Motor neuron (in vitro differentiated cells): ENCODE data around the gene NEDD9. TPM values are rescaled to one million over a fixed set of nuclear protein-coding genes. Genes with fewer than 3 reads are reported as not detected.
A peak's percentile ranks its signal among the peaks of the same experiment; 100 is the strongest.

Experiments
- ATAC-seq, 8 experiments: fragments of 200-7000 bp; cut with Tn5 transposase; replicated peaks in 6 of 8; 2 replicates each; pipeline ENCODE4 v1.8.0; 2021; ENCODE audit warnings: mild to moderate bottlenecking in 8 of 8, moderate library complexity in 8 of 8
- H3K27ac ChIP-seq, 2 donors: fragments of 250-450 bp; sonication (Bioruptor Pico); 2 replicates each; pipeline ENCODE4 v1.9.0; 2021; ENCODE audit warnings: antibody characterized with exemption in 2 of 2, mild to moderate bottlenecking in 2 of 2, moderate library complexity in 1 of 2
- H3K4me1 ChIP-seq, 2 donors: fragments of 250-450 bp; sonication (Bioruptor Pico); replicated peaks in 1 of 2; 2 replicates each; pipeline ENCODE4 v1.6.1; 2021; ENCODE audit warnings: antibody characterized with exemption in 2 of 2, mild to moderate bottlenecking in 2 of 2, moderate library complexity in 1 of 2
- H3K4me3 ChIP-seq, 5 donors: fragments of 250-450 bp; sonication (Bioruptor Pico); 2 replicates each; pipeline ENCODE4 v1.9.0; 2021; ENCODE audit warnings: antibody characterized with exemption in 5 of 5, mild to moderate bottlenecking in 5 of 5, moderate library complexity in 4 of 5
- WGBS, 10 experiments: fragments of 450-650 bp; shearing (Covaris generic); methylation state at CpG; one replicate each; pipeline ENCODE4 v1.0.0; 2022; 5-methylcytosine and 5-hydroxymethylcytosine counted together
- in situ Hi-C, 9 experiments: fragments of 400-800 bp; cut with MboI; loops; one replicate each; pipeline ENCODE4 v1.15.0; 2021; ENCODE audit warnings: low sequenced_read_pairs in 9 of 9, low pct_unique_long_range_greater_than_20kb in 2 of 9; ENCODE audit not compliant: unreplicated experiment in 9 of 9
- total RNA-seq, 8 experiments: library from RNA; unstranded; fragments of 300-600 nt; gene quantifications; 2 replicates each; pipeline versions ENCODE4 v1.2.3 to v1.2.4, GENCODE V29; 2022

The NEDD9 gene
- total RNA-seq, 8 experiments from 2014 or later, result 1.4 to 48.0 (median 6.5) TPM

DNA sequence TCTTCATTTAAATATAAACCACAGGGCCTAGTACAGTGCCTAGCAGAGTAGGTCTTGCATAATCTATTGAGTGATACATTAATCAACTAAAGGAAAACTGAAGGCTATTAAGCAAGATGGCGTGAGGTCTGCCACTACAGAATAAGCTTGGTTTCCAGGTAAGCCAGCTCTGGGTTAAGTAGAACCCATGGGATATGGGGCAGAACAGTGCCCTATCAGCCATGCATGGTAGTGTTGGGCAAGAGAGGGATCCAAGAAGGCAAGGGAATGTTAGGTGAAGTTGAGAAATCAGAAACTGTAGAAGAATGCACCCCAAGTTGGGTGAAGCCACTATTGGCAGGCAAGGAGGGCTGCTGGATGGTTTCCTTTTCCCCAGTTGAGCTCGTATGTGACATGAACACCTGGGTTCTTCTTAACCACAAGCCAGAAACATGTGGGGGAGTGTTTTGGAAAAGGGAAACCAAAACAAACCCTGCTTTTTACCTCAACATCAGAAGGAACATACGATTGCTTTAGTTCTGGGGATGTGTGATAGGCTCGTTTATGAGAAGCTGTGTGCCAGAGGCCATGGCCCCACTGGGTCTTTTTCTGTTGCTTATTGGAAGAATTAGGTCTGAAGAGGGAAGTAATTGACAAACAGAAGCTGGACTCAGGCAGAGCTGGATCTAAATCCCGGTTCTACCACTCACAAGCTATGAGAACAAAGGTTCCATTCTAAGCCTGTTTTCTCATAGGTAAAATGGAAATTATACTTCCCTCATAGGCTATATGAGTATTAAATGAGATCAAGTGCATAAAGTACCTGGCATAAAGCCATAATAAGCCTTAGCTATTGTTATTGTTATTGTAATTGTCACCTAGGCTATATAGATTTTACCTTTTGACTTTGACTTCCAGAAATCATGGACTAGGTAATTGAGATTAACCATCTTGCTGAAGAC lies 33.5 kb downstream of the NEDD9 start:
- 80 to 100% (median 100%) methylated on average over 1 to 5 of the region's 5 CpGs; no CpG with 5 or more reads in 2 of the 10 experiments for WGBS, 10 experiments
- Histone ChIP-seq H3K4me1 (peaks cover 34 to 37% of the 10 kb centered on the region in 2 donors), H3K4me3 (no peak overlapping the region), H3K27ac (no peak overlapping the region)
- in situ Hi-C loops, result no loop called here
- no peak for ATAC-seq

DNA sequence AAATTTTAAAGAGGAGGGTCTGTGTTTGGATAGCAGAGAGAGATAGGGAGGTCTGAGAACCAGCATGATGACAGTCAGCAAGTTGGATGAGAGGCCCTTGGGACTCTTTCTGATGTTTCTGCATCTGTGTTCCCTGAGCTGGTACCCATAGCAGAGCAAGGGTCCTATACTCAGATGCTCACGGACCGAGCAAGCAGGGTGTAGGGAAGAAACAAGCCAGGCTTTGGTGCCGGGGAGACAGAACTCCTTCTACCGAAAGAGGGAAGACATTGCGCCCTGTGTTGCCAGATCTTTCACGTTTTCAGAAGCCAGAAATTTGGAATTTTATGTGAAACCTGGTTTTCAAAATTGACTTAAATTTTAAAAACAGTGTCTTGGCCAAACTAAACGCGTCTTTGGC lies 34.6 kb downstream of the NEDD9 start:
- ATAC-seq, result no peak
- peaks cover 27% of the 10 kb centered on the region in 2 donors for H3K4me1 ChIP-seq
- no peak overlapping the region for H3K4me3 ChIP-seq
- in situ Hi-C loops, result no loop called here
- 78 to 100% (median 98%) methylated on average over 1 to 7 of the region's 8 CpGs; no CpG with 5 or more reads in 2 of the 10 experiments for WGBS, 10 experiments
- no peak overlapping the region for H3K27ac ChIP-seq

DNA sequence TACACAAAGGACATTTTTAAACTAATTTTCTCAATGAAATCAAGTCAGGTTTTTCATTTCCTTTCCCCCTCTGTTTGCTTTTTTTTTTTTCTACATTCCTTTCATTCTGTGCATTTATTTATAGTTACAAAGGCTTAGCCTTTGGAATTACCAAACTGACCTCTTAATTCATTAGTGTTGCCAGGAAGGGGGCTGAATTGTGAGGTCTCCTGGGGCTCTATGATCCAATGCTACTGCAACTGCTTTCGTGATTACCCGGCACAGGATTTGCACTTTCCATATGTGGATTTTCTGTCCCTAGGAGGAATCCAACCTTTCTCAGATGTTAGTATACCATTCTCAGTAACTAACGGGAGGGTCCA lies 35.3 kb downstream of the NEDD9 start:
- ATAC-seq, result peak in 7 of 8 experiments; percentile 36 to 78 (median 65)
- Histone ChIP-seq H3K4me3 (no peak overlapping the region), H3K4me1 (peaks cover 20 to 21% of the 10 kb centered on the region in 2 donors)

DNA sequence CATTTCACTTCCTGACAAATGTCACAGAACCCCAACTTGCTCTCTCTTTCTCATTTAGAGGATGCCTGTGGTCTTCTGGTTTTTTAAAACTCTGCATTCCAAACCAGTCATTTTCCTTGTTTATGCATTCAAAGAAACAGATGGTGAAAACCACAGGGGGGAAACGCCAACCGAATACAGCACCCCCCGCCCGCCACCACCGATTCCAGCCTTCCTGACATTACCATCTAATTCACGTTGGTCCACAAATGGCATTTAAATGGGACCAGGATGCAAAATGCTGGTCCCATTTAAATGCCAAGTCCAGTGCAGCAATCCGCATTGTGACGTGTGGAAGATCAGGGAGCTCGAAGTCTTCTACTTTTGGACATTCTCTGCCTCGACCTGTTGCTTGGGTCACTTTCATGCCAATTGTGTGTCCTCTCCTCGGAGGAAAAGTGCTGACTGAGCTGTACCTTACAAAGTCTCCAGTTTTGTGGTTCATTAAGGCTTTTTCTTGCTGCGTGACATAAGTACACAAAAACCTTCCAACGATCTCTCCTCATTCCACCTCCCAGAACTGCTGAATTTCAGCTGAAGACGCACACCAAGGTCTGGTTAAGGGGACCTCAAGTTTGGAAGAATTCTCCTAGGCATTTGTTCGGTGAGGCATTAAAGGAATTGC lies 35.8 kb downstream of the NEDD9 start:
- H3K4me3 ChIP-seq, result no peak overlapping the region
- peaks cover 16 to 18% of the 10 kb centered on the region in 2 donors for H3K4me1 ChIP-seq
- peak overlapping the region; percentile 5 to 49 for H3K27ac ChIP-seq
- in situ Hi-C loops, result no loop called here
- peak in 6 of 8 experiments; percentile 15 to 51 (median 40) for ATAC-seq
- WGBS, 10 experiments, result 1 to 80% (median 64%) methylated on average over 1 to 15 of the region's 15 CpGs; no CpG with 5 or more reads in 1 of the 10 experiments

More for the DNA sequence above, 35.3 kb downstream of the NEDD9 start:
- in situ Hi-C loops, result no loop called here
- H3K27ac ChIP-seq, result peak overlapping the region in 1 of 2 donors; percentile 49
- WGBS, 10 experiments, result 0 to 100% (median 20%) methylated on average over 1 to 3 of the region's 3 CpGs; no CpG with 5 or more reads in 1 of the 10 experiments

DNA sequence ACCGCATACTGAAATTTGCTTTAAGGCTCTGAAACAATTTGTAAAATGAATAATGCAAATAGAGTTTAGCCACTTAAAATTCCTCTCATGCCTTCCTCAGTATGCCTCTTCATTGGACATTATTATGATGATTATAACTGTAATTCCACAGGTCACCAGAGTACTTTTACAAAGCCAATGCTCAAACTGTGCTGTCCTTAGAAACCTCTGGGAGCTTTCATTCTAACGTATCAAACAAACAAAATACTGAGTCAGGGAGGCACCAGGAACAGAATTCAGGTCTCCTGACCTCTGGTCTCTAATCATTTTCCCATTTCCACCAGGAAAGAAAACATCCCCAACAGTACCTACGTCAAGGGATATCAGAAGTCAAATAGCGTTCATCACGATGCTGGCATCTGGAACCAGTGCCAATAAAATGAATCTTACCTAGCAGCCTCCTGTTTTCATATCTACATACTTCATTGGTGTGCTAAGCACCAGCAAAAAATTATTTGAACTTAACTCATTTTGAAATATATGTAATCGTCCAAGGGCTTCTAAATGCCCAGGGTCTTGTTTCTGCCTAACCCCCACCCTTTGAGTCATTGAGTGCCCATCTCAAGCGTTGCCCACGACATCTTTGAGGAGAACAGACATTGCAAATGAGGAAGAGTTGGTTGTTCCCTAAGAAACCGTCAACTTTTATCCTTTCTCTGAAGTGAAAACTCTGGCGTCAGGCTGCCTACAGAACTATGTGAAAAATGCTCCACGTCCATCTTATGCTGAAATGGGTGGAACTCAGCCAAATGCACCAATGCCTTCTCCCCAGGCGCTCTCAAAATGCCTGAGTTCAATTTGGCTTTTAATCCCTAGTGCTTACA lies 37.9 kb downstream of the NEDD9 start:
- H3K4me1 ChIP-seq, result peaks cover 16 to 18% of the 10 kb centered on the region in 2 donors
- 10 to 100% (median 68%) methylated on average over 2 to 11 of the region's 12 CpGs for WGBS, 10 experiments
- H3K27ac ChIP-seq, result no peak overlapping the region
- H3K4me3 ChIP-seq, result no peak overlapping the region
- peak in 6 of 8 experiments; percentile 40 to 91 (median 68) for ATAC-seq
- in situ Hi-C loops, result no loop called here

DNA sequence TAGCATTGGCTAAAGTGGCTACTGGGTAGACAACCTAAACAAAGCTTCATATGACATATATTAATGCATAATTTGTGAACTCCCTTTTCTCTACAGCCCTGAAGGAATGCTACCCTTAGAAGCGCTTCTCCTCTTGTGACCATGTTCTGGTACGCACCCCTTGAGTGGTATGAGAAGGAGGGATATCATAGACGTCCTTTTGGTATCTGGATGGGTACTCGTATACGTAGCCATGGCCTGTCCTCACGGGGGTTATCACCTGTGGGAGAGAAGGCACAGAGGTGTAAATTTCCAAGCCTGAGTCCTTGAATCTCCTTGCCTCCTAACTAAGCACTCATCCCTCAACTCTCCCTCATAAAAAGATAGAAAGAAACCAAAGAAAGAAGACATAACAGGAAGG lies 39.0 kb downstream of the NEDD9 start:
- Histone ChIP-seq H3K4me3 (no peak overlapping the region), H3K4me1 (peaks cover 16 to 18% of the 10 kb centered on the region in 2 donors), H3K27ac (no peak overlapping the region)
- 60 to 100% (median 98%) methylated on average over 1 to 6 of the region's 6 CpGs; no CpG with 5 or more reads in 1 of the 10 experiments for WGBS, 10 experiments
- ATAC-seq, result no peak
- in situ Hi-C loops, result no loop called here

DNA sequence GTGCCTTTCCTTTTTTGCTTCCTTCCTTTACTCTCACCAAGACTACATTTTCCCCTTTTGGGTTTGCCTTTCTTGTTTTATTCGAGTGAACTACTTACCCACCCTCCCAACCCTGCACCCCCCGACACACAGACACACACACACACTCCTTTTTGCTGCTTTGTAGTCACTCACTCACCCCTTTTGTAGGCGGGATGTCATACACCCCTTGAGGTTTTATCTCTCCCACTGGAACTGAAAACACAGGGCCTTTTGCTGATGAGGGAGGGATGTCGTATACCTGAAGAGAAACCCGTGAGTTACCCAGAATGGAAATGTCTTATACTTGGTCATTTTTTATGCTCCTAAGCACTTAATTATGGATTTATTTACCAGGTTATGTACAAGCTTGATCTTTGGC lies 40.3 kb downstream of the NEDD9 start:
- in situ Hi-C loops, result no loop called here
- Histone ChIP-seq H3K4me1 (peaks cover 7 to 10% of the 10 kb centered on the region in 2 donors), H3K4me3 (no peak overlapping the region), H3K27ac (no peak overlapping the region)
- 73 to 100% (median 94%) methylated on average over 1 to 3 of the region's 5 CpGs; no CpG with 5 or more reads in 3 of the 10 experiments for WGBS, 10 experiments
- ATAC-seq, result no peak

DNA sequence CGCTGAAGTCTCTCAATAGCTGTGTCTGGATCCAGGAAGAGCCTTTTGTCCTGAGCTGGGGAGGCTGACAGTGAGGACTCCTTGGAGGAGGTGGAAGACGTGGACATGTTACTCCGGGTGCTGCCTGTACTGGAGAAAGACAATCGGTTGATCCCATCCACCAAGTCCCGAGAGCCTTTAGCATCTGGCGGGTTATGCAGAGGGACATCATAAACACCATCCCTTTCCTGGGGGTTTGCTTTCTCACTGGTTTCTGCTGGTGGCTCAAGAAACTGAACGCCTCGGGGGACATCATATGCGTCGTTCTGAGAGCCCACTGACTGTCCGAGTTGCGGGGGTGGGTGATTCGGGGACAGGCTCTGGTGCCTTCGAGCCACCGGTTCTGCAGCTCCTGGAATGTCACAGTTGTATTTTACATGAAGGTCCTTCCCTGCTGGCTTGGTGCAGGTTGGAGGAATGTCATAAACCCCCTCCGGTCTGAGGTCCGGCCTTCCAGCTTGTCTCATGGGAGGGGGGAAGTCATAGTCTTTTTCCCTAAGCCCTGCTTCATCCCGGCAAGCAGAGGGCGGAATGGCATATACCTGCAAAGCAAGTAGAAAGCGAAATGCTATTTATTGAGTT lies 41.7 kb downstream of the NEDD9 start:
- in situ Hi-C loops, result no loop called here
- Histone ChIP-seq H3K4me3 (no peak overlapping the region), H3K27ac (no peak overlapping the region), H3K4me1 (no peaks in the 10 kb centered on the region)
- no peak for ATAC-seq
- WGBS, 10 experiments, result 80 to 100% (median 89%) methylated on average over 2 to 14 of the region's 20 CpGs; no CpG with 5 or more reads in 2 of the 10 experiments

DNA sequence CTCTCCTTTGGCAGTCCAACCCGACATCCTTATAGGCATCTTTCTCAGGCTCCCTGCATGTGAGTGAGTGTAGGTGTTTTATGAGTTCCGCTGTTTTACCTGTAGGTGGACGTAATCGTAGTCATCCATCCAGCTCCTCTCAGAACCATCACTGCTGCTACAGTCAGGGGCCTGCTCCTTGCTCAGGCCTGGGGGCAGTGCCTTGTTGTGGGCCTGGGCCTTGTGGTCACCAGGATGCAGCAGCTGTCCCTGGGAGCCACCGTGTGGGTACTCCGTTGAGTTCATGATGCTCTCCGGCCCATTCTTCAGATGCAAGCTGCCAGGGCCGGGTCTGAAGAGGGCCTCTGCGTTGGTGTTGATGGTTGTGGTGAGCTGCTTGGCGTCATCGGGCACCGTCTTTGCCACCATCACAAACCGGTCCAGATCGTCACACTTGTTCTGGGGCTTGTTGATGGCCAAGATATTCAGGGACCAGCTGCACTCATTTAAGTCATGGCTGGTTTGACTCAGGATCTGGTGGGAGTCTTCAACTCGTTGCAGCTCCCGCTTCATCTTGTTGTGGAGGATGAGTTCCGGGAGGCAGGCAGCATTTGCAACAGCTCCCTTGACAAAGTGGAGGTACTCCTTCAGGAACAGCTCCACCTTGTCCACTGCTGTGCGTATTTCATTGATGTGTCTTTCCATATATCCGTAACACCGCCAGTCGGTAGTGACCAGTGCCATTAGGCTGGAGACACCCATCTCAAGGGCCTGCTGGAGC lies 42.4 kb downstream of the NEDD9 start:
- ATAC-seq, result no peak
- H3K4me3 ChIP-seq, result no peak overlapping the region
- WGBS, 10 experiments, result 80 to 100% (median 95%) methylated on average over 1 to 7 of the region's 21 CpGs; no CpG with 5 or more reads in 1 of the 10 experiments
- H3K27ac ChIP-seq, result no peak overlapping the region
- in situ Hi-C loops, result no loop called here
- H3K4me1 ChIP-seq, result no peaks in the 10 kb centered on the region

DNA sequence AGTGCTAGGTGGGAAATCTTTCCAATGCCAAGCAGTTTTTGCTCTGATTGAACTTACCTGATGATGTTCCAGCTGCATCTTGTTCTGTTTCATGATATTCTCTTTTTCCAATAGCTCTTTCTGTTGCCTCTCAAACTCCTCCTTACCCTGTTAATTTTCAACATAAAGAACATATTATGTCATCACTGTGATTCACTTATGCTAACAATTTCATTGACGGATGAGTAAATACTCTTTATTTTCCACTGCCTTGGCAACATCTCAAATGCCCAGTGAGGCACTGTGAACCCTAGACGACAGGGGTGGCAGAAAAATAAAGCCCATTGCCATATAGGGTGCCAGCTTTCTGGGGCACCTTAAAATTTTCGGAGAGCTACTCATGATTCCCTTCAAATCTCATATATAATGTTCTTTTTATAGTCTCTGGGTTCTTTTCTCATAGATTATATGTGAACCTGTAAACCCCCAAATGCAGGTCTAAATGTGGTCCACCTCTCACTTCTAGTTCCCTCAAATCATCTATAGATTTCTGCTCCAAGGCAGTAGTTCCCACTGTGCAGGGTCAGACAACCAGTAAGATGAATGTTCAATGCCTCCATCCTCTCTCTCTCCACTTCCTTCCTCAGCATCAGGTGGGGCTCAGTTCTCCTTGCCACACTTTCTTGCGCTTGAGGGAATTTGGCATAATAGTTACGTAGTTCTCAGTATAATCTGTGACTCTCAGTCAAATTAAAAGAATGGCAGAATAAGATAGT lies 44.1 kb downstream of the NEDD9 start:
- 17 to 100% (median 85%) methylated on average over 1 to 5 of the region's 5 CpGs for WGBS, 10 experiments
- in situ Hi-C loops, result no loop called here
- Histone ChIP-seq H3K4me3 (no peak overlapping the region), H3K27ac (no peak overlapping the region), H3K4me1 (no peaks in the 10 kb centered on the region)
- ATAC-seq, result peak in 4 of 8 experiments; percentile 34 to 91 (median 48)

DNA sequence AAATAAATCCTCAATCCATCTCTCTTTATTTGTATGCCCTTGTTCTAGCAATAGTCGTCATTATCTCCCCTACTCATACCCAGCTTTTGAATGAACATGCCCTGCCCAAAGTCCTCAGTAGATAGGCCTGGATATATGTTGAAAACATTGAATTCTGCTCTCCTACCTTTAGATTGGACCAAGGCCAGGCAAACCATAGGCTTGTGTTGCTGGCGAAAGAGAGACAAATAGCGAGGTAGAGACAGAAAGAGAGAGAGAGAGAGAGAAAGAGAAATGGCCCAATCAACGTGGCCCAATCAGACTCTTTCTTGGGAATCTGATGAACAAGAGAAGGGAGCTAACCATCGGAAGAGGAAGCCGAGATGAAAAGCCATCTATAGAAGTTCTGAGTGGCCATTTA lies 45.2 kb downstream of the NEDD9 start:
- no peaks in the 10 kb centered on the region for H3K4me1 ChIP-seq
- 86 to 100% (median 93%) methylated on average over 1 to 6 of the region's 6 CpGs for WGBS, 10 experiments
- no peak for ATAC-seq
- no peak overlapping the region for H3K4me3 ChIP-seq
- in situ Hi-C loops, result no loop called here
- no peak overlapping the region for H3K27ac ChIP-seq
